OCI-M2 (cell line): ENCODE results near the gene EME1.
"Not testable (repeated sequence)": the region's sequence is repeated elsewhere in the genome, so short reads cannot be mapped to it uniquely, and the experiment has no call there.

Experiments
- DNase-seq: peaks from one replicate; lab custom pipeline; 2025; ENCODE audit not compliant: unreplicated experiment; lab: John Stamatoyannopoulos, UW

EME1 gene, protein sequence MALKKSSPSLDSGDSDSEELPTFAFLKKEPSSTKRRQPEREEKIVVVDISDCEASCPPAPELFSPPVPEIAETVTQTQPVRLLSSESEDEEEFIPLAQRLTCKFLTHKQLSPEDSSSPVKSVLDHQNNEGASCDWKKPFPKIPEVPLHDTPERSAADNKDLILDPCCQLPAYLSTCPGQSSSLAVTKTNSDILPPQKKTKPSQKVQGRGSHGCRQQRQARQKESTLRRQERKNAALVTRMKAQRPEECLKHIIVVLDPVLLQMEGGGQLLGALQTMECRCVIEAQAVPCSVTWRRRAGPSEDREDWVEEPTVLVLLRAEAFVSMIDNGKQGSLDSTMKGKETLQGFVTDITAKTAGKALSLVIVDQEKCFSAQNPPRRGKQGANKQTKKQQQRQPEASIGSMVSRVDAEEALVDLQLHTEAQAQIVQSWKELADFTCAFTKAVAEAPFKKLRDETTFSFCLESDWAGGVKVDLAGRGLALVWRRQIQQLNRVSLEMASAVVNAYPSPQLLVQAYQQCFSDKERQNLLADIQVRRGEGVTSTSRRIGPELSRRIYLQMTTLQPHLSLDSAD

GRCh38 chr17:50372758-50373556 lies at the start of gene EME1, which contains the start of gene MRPL27:
Gene EME1, plus strand, starts transcription at chr17:50373229. Its CDS starts 1,980 bp downstream, at chr17:50375209.
Gene MRPL27, minus strand, starts transcription at chr17:50373184. Its CDS starts 14 bp downstream, at chr17:50373170.
- DNase-seq = peak; percentile 37

GRCh38 chr17:50325906-50326305 lies 47.1 kb upstream of the EME1 start:
- no peak for DNase-seq

DNA sequence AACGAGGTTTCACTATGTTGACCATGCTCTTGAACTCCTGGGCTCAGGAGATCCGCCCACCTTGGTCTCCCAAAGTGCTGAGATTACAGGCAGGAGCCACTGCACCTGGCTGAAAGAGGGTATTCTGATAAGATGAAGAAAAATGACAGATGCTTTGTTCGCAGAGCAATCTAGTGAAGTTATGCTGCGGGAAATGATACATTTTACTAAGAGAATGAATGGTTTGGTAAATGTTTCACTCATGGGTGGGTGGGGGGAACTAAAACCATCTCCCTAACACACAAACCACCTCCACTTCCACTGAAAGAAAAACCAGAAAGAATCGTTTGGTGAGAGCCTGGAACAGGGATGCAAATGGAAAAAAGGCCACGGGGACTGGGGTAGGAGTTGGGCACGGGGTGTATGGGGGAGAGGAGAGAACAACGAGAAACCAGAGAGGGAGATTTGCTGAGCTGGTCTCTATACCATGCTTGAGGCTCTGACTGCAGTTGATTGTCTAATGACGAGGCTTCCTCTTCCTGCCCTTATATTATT lies 46.1 kb upstream of the EME1 start:
- DNase-seq = no peak

- DNase-seq = no peak
Measured at GRCh38 chr17:50328363-50329325, 44.4 kb upstream of the EME1 start.

GRCh38 chr17:50329716-50330115 lies 43.3 kb upstream of the EME1 start:
- no peak for DNase-seq

- DNase-seq = no peak
Measured at GRCh38 chr17:50330151-50330775, 42.8 kb upstream of the EME1 start.

DNA sequence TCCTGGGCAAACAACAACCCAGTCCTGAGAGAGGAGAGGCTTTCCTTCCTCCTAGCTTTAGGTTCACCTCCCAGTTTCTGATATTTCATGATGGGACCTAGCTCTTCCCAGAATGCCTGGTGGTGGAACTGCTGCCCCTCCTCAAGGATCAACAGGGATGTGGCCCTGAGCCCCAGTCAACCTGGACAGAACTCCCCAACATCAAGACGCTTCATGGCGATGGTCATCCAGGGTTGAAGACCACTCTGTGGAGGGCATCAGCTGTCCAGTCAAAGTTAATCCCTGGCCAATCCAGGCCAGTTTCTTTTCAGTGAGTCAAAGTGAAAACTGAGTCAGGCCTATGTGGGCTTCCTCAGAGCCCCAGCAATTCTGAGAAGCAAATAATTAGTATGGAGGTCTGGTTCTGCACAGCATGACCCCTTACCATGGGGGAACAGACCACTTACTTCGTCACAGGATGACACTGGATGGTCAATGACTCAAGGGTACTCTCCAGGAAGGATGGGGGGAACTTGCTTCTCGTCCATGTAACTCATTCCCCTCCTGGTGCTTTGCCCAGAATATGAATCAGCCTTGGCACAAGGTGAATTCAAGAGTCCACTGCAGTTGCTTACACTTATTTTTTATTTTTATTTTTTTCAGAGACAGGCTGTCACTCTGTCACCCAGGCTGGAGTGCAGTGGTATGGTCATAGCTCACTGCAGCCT lies 41.8 kb upstream of the EME1 start:
- no peak for DNase-seq

- no peak for DNase-seq
Measured at GRCh38 chr17:50332196-50332595, 40.8 kb upstream of the EME1 start.

DNA sequence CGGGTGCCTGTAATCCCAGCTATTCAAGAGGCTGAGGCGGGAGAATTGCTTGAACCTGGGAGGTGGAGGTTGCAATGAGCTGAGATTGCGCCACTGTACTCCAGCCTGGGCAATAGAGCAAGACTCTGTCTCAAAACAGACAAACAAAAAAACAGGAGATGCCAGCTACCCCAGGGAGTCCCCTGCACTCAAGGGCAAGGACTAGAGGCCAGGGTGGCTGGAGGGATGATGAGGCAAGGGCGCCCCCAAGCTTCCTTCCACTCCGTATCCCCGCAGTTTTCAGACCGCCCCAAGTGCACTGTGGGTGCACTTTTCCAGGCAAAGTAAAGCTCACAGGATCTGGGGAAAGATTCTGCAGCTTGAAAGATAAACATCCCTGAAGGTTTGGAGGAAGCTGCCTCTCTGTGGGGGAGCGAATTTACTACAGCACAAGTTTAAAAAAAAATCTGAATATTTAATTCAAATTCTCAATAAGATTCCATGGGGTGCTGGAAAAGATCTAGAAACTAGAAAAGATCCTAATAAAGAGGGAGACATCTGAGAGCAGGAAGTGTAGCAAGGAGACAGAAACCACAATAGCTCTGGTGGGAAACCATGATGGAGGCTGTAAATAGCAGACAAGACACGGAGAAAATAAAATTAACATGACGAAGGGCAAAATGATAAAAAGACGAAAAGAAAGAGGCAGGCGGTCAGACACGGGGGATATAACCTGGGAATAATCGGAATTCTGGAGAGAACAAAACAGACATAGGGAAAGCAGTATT lies 39.6 kb upstream of the EME1 start:
- not testable (repeated sequence) for DNase-seq

DNA sequence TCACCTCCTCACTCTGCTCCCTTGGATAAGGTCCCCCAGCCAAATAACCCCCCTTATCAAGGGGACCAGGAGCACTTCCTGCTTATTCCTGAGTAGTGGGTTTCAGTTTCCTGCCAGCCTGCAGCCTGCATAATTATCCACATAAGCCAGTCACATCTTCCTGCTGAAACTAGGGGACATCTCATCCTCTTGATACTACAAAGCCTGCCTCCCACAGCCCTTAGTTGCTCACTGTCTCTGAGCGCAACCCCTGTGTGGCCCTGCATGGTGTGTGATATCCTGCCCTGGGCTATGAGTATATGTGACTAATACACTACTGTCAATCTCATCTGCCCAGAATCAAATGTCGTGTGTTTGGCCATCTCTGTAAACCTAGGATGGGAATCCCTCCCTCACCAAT lies 35.1 kb upstream of the EME1 start:
- DNase-seq = peak; percentile 88

- DNase-seq = no peak
Measured at GRCh38 chr17:50338645-50339044, 34.4 kb upstream of the EME1 start.

DNA sequence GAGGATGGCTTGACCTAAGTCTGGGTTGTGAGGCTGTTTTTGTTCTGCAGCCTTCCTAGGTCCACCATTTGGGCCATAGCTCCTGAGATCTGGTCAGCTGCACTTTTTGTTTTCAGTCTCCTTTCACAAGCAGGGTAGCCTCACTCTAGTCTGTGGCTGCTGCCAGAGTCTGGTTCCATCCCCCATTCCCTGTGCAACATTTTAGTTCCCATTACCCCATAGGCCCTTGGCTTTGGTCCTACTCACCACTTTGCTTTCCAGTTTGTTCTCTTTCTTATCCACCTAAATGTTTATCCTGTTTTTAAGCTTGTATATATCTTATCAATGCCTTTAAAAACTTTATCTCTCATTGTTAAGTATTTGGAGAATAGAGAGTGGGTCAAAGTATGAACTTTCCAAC lies 33.6 kb upstream of the EME1 start:
- no peak for DNase-seq

GRCh38 chr17:50344731-50345365 lies 28.2 kb upstream of the EME1 start:
- DNase-seq = no peak

- no peak for DNase-seq
Measured at GRCh38 chr17:50345432-50346312, 27.4 kb upstream of the EME1 start, which contains the start of gene XYLT2. Gene XYLT2, plus strand, starts transcription at chr17:50346126. Its CDS starts 15 bp downstream, at chr17:50346141.

DNA sequence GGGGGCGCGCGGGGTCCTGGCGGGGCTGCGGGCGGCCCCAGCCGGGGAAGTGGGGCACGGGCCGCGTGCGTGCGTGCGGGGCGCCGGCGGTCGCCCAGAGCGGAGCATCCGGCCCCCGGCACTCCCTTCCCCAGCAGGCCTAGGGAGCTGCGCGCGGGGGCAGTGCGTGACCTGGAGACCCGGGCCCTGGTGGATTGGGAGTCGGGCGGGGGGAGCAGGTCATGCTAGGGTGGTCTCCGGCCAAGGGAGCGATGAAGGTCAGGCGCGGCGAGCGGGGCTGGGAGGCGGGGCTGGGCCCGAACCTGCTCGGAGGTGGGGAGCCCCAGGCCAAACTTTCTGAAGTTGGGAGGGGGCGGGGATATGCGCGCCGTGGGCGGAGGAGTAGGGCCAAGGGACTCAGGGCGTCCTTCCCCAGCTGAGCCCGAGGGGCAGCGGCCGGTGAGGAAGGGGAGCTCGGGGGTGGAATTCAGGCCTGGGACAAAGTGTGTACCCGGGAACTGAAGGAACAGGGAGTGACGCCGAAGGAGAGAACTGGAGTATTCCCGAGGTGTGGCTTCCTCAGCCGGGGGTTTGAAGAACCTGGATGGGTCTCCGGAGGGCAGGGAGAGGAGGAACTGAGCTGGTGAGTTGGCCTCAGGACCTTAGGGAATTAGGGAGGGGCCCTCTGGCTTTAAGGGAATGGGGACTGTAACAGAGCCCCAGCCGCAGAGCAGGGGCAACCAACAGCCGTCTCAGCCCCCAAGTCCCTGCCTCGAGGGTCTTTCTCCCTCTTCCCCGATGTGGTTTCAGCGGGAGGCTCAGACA lies 26.5 kb upstream of the EME1 start:
- no peak for DNase-seq
